CD4-positive, alpha-beta T cell (primary cell): Measurements from ENCODE around the gene BARHL1. TPM values are rescaled to one million over a fixed set of nuclear protein-coding genes. Genes with fewer than 3 reads are reported as not detected.

Experiments used
- ATAC-seq: fragments of 200-7000 bp; cut with Tn5 transposase; one replicate; pipeline ENCODE4 v1.10.0; 2022; ENCODE audit warnings: mild to moderate bottlenecking; ENCODE audit not compliant: poor library complexity
- CTCF ChIA-PET: fragments of 350-600 bp; sonication (Branson Sonifier 250); formaldehyde crosslinking; loops from one replicate; lab custom pipeline; 2021; ENCODE audit warnings: antibody characterized with exemption, inconsistent platforms; lab: Charles Lee
- POLR2A ChIA-PET: fragments of 350-600 bp; sonication (Branson Sonifier 250); formaldehyde crosslinking; loops from one replicate; lab custom pipeline; 2021; ENCODE audit warnings: antibody characterized with exemption, inconsistent platforms; lab: Charles Lee
- DNase-seq, 14 experiments: peaks; one replicate each; pipeline ENCODE4 v3.0.0-alpha.2; 2013 to 2020; ENCODE audit warnings: mixed read lengths in 2 of 14
- H3K27ac ChIP-seq, 2 donors: one replicate each; pipeline versions ENCODE4 v1.5.1 to v1.7.0; 2013; ENCODE audit warnings: low read length in 2 of 2, low read depth in 1 of 2, mild to moderate bottlenecking in 1 of 2
- H3K27me3 ChIP-seq, 2 experiments: 1 replicate in 1 of 2; 2 replicates in 1 of 2; pipeline versions ENCODE4 v1.6.1 to v1.7.0; 2013; ENCODE audit warnings: low read length in 2 of 2, control low read depth in 1 of 2, mild to moderate bottlenecking in 1 of 2, moderate library complexity in 1 of 2; ENCODE audit not compliant: insufficient read depth in 2 of 2, control insufficient read depth in 1 of 2
- H3K36me3 ChIP-seq: one replicate; pipeline ENCODE4 v1.6.1; 2013; ENCODE audit warnings: low read length, control low read depth; ENCODE audit not compliant: insufficient read depth
- H3K4me1 ChIP-seq: one replicate; pipeline ENCODE4 v1.6.1; 2013; ENCODE audit warnings: low read length, control low read depth; ENCODE audit not compliant: insufficient read depth
- H3K4me3 ChIP-seq: one replicate; pipeline ENCODE4 v1.5.1; 2013; ENCODE audit warnings: mild to moderate bottlenecking, low read length, moderate library complexity
- H3K9me3 ChIP-seq, 2 experiments: 1 replicate in 1 of 2; 2 replicates in 1 of 2; pipeline versions ENCODE4 v1.6.1 to v1.7.0; 2013; ENCODE audit warnings: low read length in 2 of 2, mild to moderate bottlenecking in 2 of 2, control low read depth in 1 of 2, moderate library complexity in 1 of 2; ENCODE audit not compliant: control insufficient read depth in 1 of 2, insufficient read depth in 1 of 2
- H3K27ac Mint-ChIP-seq: one replicate; pipeline ENCODE4 v1.8.0; 2020; ENCODE audit warnings: mixed read lengths
- H3K27me3 Mint-ChIP-seq: one replicate; pipeline ENCODE4 v1.8.0; 2021; ENCODE audit warnings: mixed read lengths
- H3K36me3 Mint-ChIP-seq: one replicate; pipeline ENCODE4 v1.8.0; 2021; ENCODE audit warnings: low read depth, mixed read lengths
- H3K4me1 Mint-ChIP-seq: one replicate; pipeline ENCODE4 v1.8.0; 2021; ENCODE audit warnings: low read depth, mixed read lengths
- H3K4me3 Mint-ChIP-seq: one replicate; pipeline ENCODE4 v1.8.0; 2020; ENCODE audit warnings: mild to moderate bottlenecking, mixed read lengths
- H3K9me3 Mint-ChIP-seq: one replicate; pipeline ENCODE4 v1.8.0; 2020; ENCODE audit warnings: mixed read lengths
- CTCF ChIP-seq: fragments of 200-600 bp; IDR thresholded peaks from one replicate; pipeline ENCODE4 v1.8.0; 2022; ENCODE audit warnings: antibody characterized with exemption, mild to moderate bottlenecking
- intact Hi-C, 2 experiments: fragments of 100-400 bp; cut with DNase I in 1 of 2; cut with micrococcal nuclease in 1 of 2; formaldehyde crosslinking; loops; one replicate each; pipeline versions ENCODE4 v1.15.1 to v1.9.0; 2023 to 2025; cut with DNase I, micrococcal nuclease
- total RNA-seq, 174 experiments: library from RNA in 2 of 174; stranded (reverse) in 2 of 174; gene quantifications; one replicate each; pipeline ENCODE4 v1.2.3 and lab custom pipeline; 2021 to 2026

BARHL1 gene
- total RNA-seq, 2 experiments from 2014 or later = not detected

- Mint-ChIP-seq H3K27me3 (peaks cover 12% of the 10 kb centered on the region), H3K4me1 (no peaks in the 10 kb centered on the region), H3K9me3 (no peaks in the 10 kb centered on the region), H3K36me3 (no peaks in the 10 kb centered on the region), H3K27ac (no peak overlapping the region), H3K4me3 (no peak overlapping the region)
- no peak for DNase-seq
- intact Hi-C loops = no loop called here
- ChIA-PET CTCF (no interaction called here), POLR2A (no interaction called here)
- Histone ChIP-seq H3K36me3 (no peaks in the 10 kb centered on the region), H3K4me1 (peaks cover under 1% of the 10 kb centered on the region), H3K9me3 (peaks cover 0 to 3% of the 10 kb centered on the region in 2 experiments), H3K4me3 (no peak overlapping the region), H3K27me3 (peaks cover 5 to 8% of the 10 kb centered on the region in 2 experiments), H3K27ac (no peak overlapping the region)
- ATAC-seq = no peak
- no peak for TF ChIP-seq CTCF
Measured at GRCh38 chr9:132541051-132541450, 41.4 kb upstream of the BARHL1 start.

GRCh38 chr9:132541870-132542830 lies 40.3 kb upstream of the BARHL1 start:
- H3K27me3 ChIP-seq = peaks cover 13 to 15% of the 10 kb centered on the region in 2 experiments
- H3K4me3 Mint-ChIP-seq = no peak overlapping the region
- H3K27ac ChIP-seq = no peak overlapping the region
- H3K36me3 Mint-ChIP-seq = no peaks in the 10 kb centered on the region
- ATAC-seq (no peak), DNase-seq (no peak)
- no peak overlapping the region for H3K4me3 ChIP-seq
- no peaks in the 10 kb centered on the region for H3K9me3 Mint-ChIP-seq
- POLR2A ChIA-PET = no interaction called here
- H3K9me3 ChIP-seq = peaks cover 0 to 3% of the 10 kb centered on the region in 2 experiments
- no peaks in the 10 kb centered on the region for H3K4me1 Mint-ChIP-seq
- peaks cover 12% of the 10 kb centered on the region for H3K27me3 Mint-ChIP-seq
- H3K27ac Mint-ChIP-seq = no peak overlapping the region
- no peak for TF ChIP-seq CTCF
- no peaks in the 10 kb centered on the region for H3K36me3 ChIP-seq
- intact Hi-C loops = no loop called here
- peaks cover 4% of the 10 kb centered on the region for H3K4me1 ChIP-seq
- CTCF ChIA-PET = no interaction called here

- H3K36me3 Mint-ChIP-seq = no peaks in the 10 kb centered on the region
Measured at GRCh38 chr9:132543251-132543650, 39.2 kb upstream of the BARHL1 start.

More at GRCh38 chr9:132543251-132543650, 39.2 kb upstream of the BARHL1 start:
- CTCF ChIA-PET = no interaction called here
- intact Hi-C loops = no loop called here
- POLR2A ChIA-PET = no interaction called here
- no peak for TF ChIP-seq CTCF
- peaks cover 13 to 16% of the 10 kb centered on the region in 2 experiments for H3K27me3 ChIP-seq
- Mint-ChIP-seq H3K4me1 (no peaks in the 10 kb centered on the region), H3K27ac (no peak overlapping the region), H3K27me3 (peaks cover 19% of the 10 kb centered on the region), H3K9me3 (no peaks in the 10 kb centered on the region), H3K4me3 (no peak overlapping the region)
- peaks cover 4% of the 10 kb centered on the region for H3K4me1 ChIP-seq
- H3K4me3 ChIP-seq = no peak overlapping the region
- H3K36me3 ChIP-seq = no peaks in the 10 kb centered on the region
- DNase-seq = no peak
- no peaks in the 10 kb centered on the region for H3K9me3 ChIP-seq
- H3K27ac ChIP-seq = no peak overlapping the region
- ATAC-seq = no peak
